Measurements from ENCODE around the gene HOXC6. TPM values are rescaled to one million over a fixed set of nuclear protein-coding genes. Genes with fewer than 3 reads are reported as not detected.

Gene HOXC6
- total RNA-seq, 1 donor from 2014 or later: not detected

DNA sequence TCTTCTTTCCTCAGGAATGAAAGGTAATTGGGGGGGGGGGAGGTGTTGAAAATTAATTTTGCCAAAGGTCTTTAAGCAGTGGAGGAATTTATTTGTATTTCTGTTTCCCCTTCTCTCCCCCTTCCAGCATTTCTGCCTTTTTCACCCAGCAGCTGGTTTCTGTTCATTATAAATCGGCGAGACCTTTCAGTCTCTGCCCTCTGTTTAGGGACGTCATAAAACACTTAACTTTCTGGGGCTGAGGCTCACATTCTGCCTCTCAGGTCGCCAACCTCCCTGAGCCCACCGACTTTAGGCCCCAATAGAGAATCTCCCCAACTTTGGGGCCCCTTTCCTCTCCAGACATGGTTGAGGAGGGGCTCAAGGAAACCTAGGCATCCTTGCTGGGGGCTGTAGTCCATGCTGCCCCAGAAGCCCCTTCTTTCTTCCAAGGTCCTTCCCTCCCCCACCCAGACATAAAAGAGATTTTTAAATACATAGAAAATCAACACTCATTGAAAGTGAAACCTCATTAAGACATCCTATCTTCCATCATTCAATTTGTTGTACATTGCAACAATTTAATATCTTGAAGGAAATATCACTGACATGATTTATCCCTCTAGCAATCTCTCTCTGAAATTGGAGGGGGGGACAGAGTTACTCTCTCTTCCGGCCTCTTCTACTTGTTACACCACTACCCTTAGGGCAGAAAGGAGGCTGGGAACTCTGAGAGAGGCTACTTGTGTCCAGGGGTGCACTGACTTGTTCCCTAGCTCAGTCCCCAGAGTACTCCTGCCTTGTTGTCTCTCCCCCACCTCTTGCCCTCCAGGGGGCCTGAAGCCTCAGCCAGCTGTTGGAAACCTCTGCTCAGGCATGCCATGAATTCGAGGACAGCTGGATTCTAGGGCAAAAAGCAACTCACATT is 2.5 kb upstream of the HOXC6 start:
- H3K4me1 Mint-ChIP-seq (ENCODE audit: low read depth): peaks cover 10% of the 10 kb centered on the region
- H3K4me3 Mint-ChIP-seq (ENCODE audit: low read depth): no peak overlapping the region
- no peak overlapping the region for H3K27ac Mint-ChIP-seq
- H3K9me3 Mint-ChIP-seq: no peaks in the 10 kb centered on the region
- DNase-seq (ENCODE audit: low spot score): no peak
- H3K27me3 Mint-ChIP-seq (ENCODE audit: low read depth): peaks cover 88% of the 10 kb centered on the region
- intact Hi-C loops (cut with micrococcal nuclease): no loop called here
- no peaks in the 10 kb centered on the region for H3K36me3 Mint-ChIP-seq (ENCODE audit: low read depth)

DNA sequence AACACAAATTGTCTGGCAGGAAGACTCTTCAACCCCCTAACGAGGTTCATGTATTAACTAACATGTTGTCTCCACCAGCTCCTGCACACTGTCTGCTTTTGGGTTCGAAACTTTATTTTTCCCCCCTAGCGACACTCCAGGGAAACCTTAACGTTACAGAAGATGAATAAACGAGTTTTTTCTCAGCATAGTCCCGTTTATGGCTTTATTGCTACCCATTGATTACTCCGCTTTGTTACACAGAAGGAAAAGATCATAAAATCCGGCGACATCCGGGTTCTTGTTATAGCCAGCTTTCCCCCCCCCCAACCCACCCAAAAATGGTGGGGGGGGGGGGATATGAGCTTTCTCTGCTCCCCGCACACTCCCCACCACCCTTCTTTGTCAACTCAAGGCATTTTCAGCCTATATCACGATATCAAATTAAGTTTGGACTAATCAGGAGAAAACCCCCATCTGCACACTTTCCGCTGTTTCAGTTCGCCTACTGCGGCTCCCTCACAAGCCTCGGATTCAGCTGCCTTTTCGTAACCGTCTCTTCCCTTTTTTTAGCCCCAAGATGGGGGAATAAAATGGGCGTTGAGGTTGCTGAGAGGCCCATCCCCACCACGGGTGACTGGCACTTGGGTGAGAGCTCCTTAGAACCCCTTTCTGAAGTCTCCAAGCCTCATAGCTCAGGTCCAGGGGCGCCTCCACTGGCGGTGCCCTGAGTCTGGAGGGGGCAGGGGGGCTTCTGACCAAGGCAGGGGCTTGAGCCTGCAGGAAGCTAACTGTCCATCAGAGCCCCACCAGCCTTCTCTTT is 1.4 kb upstream of the HOXC6 start:
- Mint-ChIP-seq H3K4me3 (ENCODE audit: low read depth) (no peak overlapping the region), H3K9me3 (no peaks in the 10 kb centered on the region), H3K4me1 (ENCODE audit: low read depth) (peaks cover 9% of the 10 kb centered on the region), H3K27me3 (ENCODE audit: low read depth) (peaks cover 84% of the 10 kb centered on the region), H3K36me3 (ENCODE audit: low read depth) (no peaks in the 10 kb centered on the region), H3K27ac (no peak overlapping the region)
- intact Hi-C loops (cut with micrococcal nuclease): loop anchor here (1.0 kb wide), 1 partner anchor 8 kb away; no protein-coding TSS in a partner anchor
- no peak for DNase-seq (ENCODE audit: low spot score)

DNA sequence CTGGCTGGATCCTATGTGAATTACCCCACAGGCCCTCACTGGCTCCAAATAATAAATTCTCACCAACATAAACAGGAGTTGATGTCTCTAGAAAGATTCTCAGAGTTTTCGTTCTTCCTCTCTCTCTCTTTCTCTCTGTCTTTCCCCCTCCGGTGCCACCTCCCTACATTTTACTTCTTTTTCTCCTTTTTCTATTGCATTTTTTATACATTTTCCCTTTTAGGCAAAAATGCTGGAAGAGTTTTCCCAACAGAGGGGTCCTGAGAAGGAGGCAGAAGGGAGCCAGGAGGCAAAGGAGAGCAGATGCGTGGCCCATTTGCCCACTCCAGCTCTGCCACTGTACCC is 826 bp upstream of the HOXC6 start:
- DNase-seq (ENCODE audit: low spot score): no peak
- Mint-ChIP-seq H3K4me1 (ENCODE audit: low read depth) (peaks cover 9% of the 10 kb centered on the region), H3K4me3 (ENCODE audit: low read depth) (no peak overlapping the region), H3K9me3 (no peaks in the 10 kb centered on the region), H3K36me3 (ENCODE audit: low read depth) (no peaks in the 10 kb centered on the region), H3K27ac (no peak overlapping the region), H3K27me3 (ENCODE audit: low read depth) (peaks cover 84% of the 10 kb centered on the region)
- intact Hi-C loops (cut with micrococcal nuclease): loop anchor here (1.0 kb wide), 1 partner anchor 8 kb away; no protein-coding TSS in a partner anchor

DNA sequence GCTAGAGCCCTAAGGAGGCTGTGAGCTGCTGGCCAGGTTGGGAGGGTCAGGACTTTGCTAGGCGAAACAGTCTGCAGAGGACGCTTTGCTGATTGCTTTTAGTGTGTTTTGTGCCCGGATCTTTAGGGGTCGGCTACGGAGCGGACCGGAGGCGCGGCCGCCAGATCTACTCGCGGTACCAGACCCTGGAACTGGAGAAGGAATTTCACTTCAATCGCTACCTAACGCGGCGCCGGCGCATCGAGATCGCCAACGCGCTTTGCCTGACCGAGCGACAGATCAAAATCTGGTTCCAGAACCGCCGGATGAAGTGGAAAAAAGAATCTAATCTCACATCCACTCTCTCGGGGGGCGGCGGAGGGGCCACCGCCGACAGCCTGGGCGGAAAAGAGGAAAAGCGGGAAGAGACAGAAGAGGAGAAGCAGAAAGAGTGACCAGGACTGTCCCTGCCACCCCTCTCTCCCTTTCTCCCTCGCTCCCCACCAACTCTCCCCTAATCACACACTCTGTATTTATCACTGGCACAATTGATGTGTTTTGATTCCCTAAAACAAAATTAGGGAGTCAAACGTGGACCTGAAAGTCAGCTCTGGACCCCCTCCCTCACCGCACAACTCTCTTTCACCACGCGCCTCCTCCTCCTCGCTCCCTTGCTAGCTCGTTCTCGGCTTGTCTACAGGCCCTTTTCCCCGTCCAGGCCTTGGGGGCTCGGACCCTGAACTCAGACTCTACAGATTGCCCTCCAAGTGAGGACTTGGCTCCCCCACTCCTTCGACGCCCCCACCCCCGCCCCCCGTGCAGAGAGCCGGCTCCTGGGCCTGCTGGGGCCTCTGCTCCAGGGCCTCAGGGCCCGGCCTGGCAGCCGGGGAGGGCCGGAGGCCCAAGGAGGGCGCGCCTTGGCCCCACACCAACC is 1.5 kb downstream of the HOXC6 start:
- Mint-ChIP-seq H3K4me3 (ENCODE audit: low read depth) (no peak overlapping the region), H3K4me1 (ENCODE audit: low read depth) (peaks cover 16% of the 10 kb centered on the region), H3K36me3 (ENCODE audit: low read depth) (no peaks in the 10 kb centered on the region), H3K27ac (no peak overlapping the region), H3K27me3 (ENCODE audit: low read depth) (peaks cover 82% of the 10 kb centered on the region), H3K9me3 (no peaks in the 10 kb centered on the region)
- intact Hi-C loops (cut with micrococcal nuclease): loop anchor here (2.0 kb wide), 1 partner anchor 23 kb away; no protein-coding TSS in a partner anchor
- no peak for DNase-seq (ENCODE audit: low spot score)

DNA sequence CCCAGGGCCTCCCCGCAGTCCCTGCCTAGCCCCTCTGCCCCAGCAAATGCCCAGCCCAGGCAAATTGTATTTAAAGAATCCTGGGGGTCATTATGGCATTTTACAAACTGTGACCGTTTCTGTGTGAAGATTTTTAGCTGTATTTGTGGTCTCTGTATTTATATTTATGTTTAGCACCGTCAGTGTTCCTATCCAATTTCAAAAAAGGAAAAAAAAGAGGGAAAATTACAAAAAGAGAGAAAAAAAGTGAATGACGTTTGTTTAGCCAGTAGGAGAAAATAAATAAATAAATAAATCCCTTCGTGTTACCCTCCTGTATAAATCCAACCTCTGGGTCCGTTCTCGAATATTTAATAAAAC is 2.2 kb downstream of the HOXC6 start:
- H3K9me3 Mint-ChIP-seq: no peaks in the 10 kb centered on the region
- no peak overlapping the region for H3K27ac Mint-ChIP-seq
- DNase-seq (ENCODE audit: low spot score): no peak
- H3K4me3 Mint-ChIP-seq (ENCODE audit: low read depth): no peak overlapping the region
- intact Hi-C loops (cut with micrococcal nuclease): no loop called here
- H3K4me1 Mint-ChIP-seq (ENCODE audit: low read depth): peaks cover 16% of the 10 kb centered on the region
- H3K27me3 Mint-ChIP-seq (ENCODE audit: low read depth): peaks cover 82% of the 10 kb centered on the region
- no peaks in the 10 kb centered on the region for H3K36me3 Mint-ChIP-seq (ENCODE audit: low read depth)

DNA sequence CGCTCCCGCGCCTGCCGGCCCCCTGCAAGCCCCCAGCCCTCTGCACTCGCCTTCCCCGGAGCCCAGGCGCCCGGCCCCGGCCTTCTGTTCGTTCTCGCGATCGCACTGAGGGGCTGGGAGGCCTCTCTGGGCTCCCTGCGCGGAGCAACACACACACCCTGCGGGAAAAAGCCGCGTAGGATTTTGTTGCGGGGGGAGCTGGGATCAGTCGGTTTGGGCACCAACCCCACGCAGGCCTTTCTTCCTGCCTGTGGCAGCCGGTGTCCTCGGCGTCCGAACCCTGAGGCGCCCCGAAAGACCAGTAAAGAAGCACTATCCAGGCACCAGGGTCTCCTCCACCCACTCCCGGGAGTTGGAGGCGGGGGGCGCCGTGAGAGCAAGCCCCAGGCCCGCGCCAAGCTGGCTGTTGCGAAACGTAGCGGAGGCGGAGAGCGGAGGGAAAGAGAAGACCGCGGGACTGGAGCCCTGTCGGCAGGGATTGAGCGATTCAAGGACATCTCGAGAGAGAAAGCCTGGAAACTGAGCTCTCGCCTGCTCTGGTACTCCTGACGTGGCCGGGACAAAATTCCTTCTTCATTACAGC is 2.7 kb downstream of the HOXC6 start:
- peaks cover 82% of the 10 kb centered on the region for H3K27me3 Mint-ChIP-seq (ENCODE audit: low read depth)
- H3K4me1 Mint-ChIP-seq (ENCODE audit: low read depth): peaks cover 12% of the 10 kb centered on the region
- no peak overlapping the region for H3K4me3 Mint-ChIP-seq (ENCODE audit: low read depth)
- intact Hi-C loops (cut with micrococcal nuclease): no loop called here
- H3K27ac Mint-ChIP-seq: no peak overlapping the region
- DNase-seq (ENCODE audit: low spot score): no peak
- no peaks in the 10 kb centered on the region for H3K36me3 Mint-ChIP-seq (ENCODE audit: low read depth)
- no peaks in the 10 kb centered on the region for H3K9me3 Mint-ChIP-seq

DNA sequence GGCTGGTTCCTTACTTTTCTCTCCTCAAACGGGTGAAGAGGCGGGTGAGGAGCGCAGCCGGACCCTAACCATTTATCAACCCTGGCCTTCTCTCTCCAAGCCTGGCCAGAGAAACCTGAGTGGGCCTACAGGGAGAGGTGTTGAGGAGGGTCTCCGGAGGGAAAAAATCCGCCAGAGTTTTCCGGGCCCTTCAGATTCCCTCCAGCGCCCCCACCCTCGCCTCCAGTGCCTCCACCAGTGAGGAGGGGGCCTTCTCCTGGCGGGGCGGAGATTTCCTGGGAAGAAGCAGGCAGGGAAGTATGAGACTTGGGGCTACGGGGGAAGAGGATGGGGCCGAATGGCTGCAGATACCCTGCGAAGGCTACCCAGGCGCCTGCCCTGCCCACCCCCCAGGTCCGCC is 3.2 kb downstream of the HOXC6 start:
- no peak for DNase-seq (ENCODE audit: low spot score)
- H3K4me1 Mint-ChIP-seq (ENCODE audit: low read depth): peaks cover 11% of the 10 kb centered on the region
- H3K9me3 Mint-ChIP-seq: no peaks in the 10 kb centered on the region
- no peaks in the 10 kb centered on the region for H3K36me3 Mint-ChIP-seq (ENCODE audit: low read depth)
- intact Hi-C loops (cut with micrococcal nuclease): no loop called here
- H3K4me3 Mint-ChIP-seq (ENCODE audit: low read depth): no peak overlapping the region
- peaks cover 83% of the 10 kb centered on the region for H3K27me3 Mint-ChIP-seq (ENCODE audit: low read depth)
- H3K27ac Mint-ChIP-seq: no peak overlapping the region

DNA sequence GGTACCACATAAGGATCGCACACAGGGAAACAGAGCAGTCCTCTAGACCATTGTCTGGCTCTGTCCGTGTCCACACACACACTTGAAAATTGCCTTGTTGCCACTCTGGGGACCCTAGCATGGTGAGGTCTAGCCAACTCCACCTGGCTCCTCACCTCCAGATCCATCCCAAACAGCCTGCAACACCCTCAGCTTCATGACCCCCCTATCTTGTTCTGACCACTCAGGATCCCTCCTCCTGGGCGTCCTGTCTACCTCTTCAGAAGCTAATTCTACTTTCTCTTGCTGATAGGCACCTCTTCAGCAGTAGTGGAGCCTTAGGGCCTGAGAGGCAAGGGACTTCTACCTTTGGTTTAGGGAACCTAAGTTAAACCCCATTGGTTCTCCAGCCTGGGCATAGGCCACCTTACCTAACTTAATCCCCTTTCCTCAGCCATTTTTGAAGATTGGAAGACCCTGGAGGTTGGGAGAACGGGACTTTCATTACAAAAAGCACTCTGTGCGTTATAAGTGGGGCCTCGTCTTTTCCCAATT is 3.9 kb downstream of the HOXC6 start:
- no peak overlapping the region for H3K27ac Mint-ChIP-seq
- intact Hi-C loops (cut with micrococcal nuclease): loop anchor here (1.0 to 2.0 kb wide), 3 partner anchors 13 to 159 kb away; partner anchors contain the start of gene HOXC10
- peaks cover 78% of the 10 kb centered on the region for H3K27me3 Mint-ChIP-seq (ENCODE audit: low read depth)
- no peaks in the 10 kb centered on the region for H3K9me3 Mint-ChIP-seq
- no peak for DNase-seq (ENCODE audit: low spot score)
- H3K36me3 Mint-ChIP-seq (ENCODE audit: low read depth): no peaks in the 10 kb centered on the region
- no peak overlapping the region for H3K4me3 Mint-ChIP-seq (ENCODE audit: low read depth)
- H3K4me1 Mint-ChIP-seq (ENCODE audit: low read depth): peaks cover 7% of the 10 kb centered on the region

DNA sequence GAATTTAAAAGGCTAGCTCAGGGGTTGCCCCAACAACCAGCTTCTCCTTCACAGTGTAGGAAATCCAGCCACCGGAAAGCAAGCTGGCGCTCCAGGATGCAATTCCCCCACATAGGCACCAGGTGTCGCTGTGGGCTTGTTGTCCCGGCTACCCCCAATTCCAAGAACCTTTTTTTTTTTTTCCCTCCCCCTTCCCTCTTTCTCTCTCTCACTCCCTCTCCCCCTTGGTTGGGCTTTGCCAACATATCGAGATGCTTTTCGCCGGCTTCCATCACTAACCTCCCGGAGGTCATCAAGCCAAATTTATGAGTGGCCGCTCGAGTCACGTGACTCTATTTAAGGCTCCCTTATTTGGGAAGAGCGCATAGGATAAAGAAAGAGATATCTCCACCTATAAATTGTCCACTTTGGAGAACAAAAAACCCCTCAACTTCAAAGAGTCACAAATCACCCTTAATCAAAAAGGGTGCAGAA is 4.4 kb downstream of the HOXC6 start, which contains the start of gene HOXC5:
HOXC5 (plus strand) TSS at position 424 of the 474 bp plus-strand sequence. CDS start 73 bp downstream, outside the sequence.
- peaks cover 78% of the 10 kb centered on the region for H3K27me3 Mint-ChIP-seq (ENCODE audit: low read depth)
- no peak within 1 kb of the TSS for H3K4me3 Mint-ChIP-seq (ENCODE audit: low read depth)
- H3K36me3 Mint-ChIP-seq (ENCODE audit: low read depth): no peaks in the 10 kb centered on the region
- intact Hi-C loops (cut with micrococcal nuclease): loop anchor here (1.0 to 2.0 kb wide), 3 partner anchors 14 to 159 kb away; partner anchors contain the start of gene HOXC10
- DNase-seq (ENCODE audit: low spot score): peak; percentile 53
- no peaks in the 10 kb centered on the region for H3K9me3 Mint-ChIP-seq
- peaks cover 7% of the 10 kb centered on the region for H3K4me1 Mint-ChIP-seq (ENCODE audit: low read depth)
- no peak within 1 kb of the TSS for H3K27ac Mint-ChIP-seq

DNA sequence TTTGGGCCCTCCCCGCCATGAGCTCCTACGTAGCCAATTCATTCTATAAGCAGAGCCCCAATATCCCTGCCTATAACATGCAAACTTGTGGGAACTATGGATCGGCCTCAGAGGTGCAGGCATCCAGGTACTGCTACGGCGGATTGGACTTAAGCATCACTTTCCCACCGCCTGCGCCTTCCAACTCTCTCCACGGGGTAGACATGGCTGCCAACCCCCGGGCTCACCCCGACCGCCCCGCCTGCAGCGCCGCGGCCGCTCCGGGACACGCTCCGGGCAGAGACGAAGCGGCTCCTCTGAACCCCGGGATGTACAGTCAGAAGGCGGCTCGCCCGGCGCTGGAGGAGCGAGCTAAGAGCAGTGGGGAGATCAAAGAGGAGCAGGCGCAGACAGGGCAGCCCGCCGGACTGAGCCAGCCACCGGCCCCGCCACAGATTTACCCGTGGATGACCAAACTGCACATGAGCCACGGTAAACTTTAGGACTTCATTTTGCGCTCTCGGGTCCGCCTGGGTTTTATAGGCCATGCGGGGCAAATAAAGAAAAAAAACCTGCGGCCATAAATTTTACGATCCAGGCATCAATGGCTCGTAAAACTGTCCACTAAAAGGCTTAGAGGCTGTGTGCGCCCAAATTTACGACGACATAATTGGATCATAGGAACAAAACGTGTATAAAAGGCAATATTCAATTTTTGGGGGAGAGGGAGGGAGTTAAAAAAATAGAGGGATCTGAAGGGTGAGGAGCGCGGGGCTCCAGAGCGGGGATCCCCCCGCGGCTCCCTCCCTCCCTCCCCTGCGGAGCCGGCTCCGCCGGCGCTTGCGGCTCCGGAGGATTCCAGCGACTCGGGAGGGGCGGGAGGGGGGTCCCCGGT is 5.1 kb downstream of the HOXC6 start:
- H3K36me3 Mint-ChIP-seq (ENCODE audit: low read depth): no peaks in the 10 kb centered on the region
- H3K9me3 Mint-ChIP-seq: no peaks in the 10 kb centered on the region
- H3K27me3 Mint-ChIP-seq (ENCODE audit: low read depth): peaks cover 77% of the 10 kb centered on the region
- no peak overlapping the region for H3K27ac Mint-ChIP-seq
- peaks cover 7% of the 10 kb centered on the region for H3K4me1 Mint-ChIP-seq (ENCODE audit: low read depth)
- no peak overlapping the region for H3K4me3 Mint-ChIP-seq (ENCODE audit: low read depth)
- intact Hi-C loops (cut with micrococcal nuclease): loop anchor here (2.0 kb wide), 2 partner anchors 15 to 49 kb away; partner anchors contain the start of gene HOXC10
- DNase-seq (ENCODE audit: low spot score): no peak
